Measurements from ENCODE around the gene TMEFF2. TPM values are rescaled to one million over a fixed set of nuclear protein-coding genes. Genes with fewer than 3 reads are reported as not detected.

Gene TMEFF2
- total RNA-seq, 4 donors from 2014 or later = 1.5 TPM; not detected in 3

DNA sequence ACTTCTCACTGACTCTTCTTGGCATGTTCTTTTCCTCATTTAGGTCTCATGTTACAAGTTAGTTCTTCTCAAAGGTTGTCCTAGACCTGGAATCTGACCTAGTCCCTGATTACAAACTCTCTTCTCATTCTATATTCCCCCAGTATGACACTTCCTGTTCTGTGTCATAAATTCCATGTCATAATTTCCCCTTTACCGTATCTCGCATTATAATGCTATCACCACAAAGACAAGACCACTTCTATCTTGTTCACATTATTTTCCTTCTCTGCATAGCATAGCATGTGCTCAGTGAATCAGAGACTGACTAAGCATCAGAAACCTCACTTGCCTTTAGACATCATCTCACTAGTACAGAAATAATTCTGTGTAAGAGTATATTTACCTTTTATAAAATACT lies 284.2 kb downstream of the TMEFF2 start:
- H3K27me3 ChIP-seq = no peaks in the 10 kb centered on the region
- H3K4me1 ChIP-seq = no peaks in the 10 kb centered on the region
- intact Hi-C loops (cut with DNase I; ENCODE audit: low total_unique reads) = no loop called here
- no peak for DNase-seq
- no peak overlapping the region for H3K27ac ChIP-seq
- H3K9me3 ChIP-seq = no peaks in the 10 kb centered on the region
- no peaks in the 10 kb centered on the region for H3K36me3 ChIP-seq
- TF ChIP-seq CTCF (IDR thresholded peaks at IDR 0.05) (no peak), POLR2A (IDR thresholded peaks at IDR 0.05) (no peak)
- no peak overlapping the region for H3K4me3 ChIP-seq

GRCh38 chr2:191908874-191909273 lies 285.9 kb downstream of the TMEFF2 start:
- no peaks in the 10 kb centered on the region for H3K4me1 ChIP-seq
- no peak overlapping the region for H3K27ac ChIP-seq
- no peaks in the 10 kb centered on the region for H3K27me3 ChIP-seq
- no peak for DNase-seq
- intact Hi-C loops (cut with DNase I; ENCODE audit: low total_unique reads) = no loop called here
- H3K9me3 ChIP-seq = no peaks in the 10 kb centered on the region
- H3K36me3 ChIP-seq = no peaks in the 10 kb centered on the region
- no peak overlapping the region for H3K4me3 ChIP-seq
- TF ChIP-seq POLR2A (IDR thresholded peaks at IDR 0.05) (no peak), CTCF (IDR thresholded peaks at IDR 0.05) (no peak)

- no peak for DNase-seq
- Histone ChIP-seq H3K9me3 (no peaks in the 10 kb centered on the region), H3K4me3 (no peak overlapping the region), H3K4me1 (no peaks in the 10 kb centered on the region), H3K27me3 (no peaks in the 10 kb centered on the region), H3K36me3 (no peaks in the 10 kb centered on the region), H3K27ac (no peak overlapping the region)
- TF ChIP-seq CTCF (IDR thresholded peaks at IDR 0.05) (peak in 1 of 4 experiments; percentile 11), POLR2A (IDR thresholded peaks at IDR 0.05) (no peak)
- intact Hi-C loops (cut with DNase I; ENCODE audit: low total_unique reads) = no loop called here
Measured at GRCh38 chr2:191907545-191907944, 287.2 kb downstream of the TMEFF2 start.

DNA sequence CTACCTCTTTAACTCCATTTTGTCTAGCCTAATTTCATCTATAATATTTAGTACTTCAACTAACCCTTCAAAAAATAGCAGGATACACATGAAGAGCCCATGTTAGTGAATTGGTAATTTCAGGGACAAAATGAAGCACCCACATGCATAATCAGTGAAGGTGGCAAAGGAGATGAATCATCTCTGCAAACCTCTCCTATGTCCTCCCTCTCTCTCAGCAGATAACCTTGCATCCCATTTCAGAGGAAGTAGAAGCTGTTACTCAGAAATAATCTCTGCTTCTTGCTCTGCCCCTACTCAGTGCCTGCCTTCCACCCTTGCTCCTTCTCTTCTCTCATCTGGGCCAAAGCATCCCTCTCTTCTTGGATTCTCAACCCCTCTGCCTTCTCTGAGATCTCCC lies 287.6 kb downstream of the TMEFF2 start:
- Histone ChIP-seq H3K27ac (no peak overlapping the region), H3K36me3 (no peaks in the 10 kb centered on the region), H3K4me3 (no peak overlapping the region), H3K27me3 (no peaks in the 10 kb centered on the region), H3K9me3 (no peaks in the 10 kb centered on the region), H3K4me1 (no peaks in the 10 kb centered on the region)
- intact Hi-C loops (cut with DNase I; ENCODE audit: low total_unique reads) = no loop called here
- TF ChIP-seq POLR2A (IDR thresholded peaks at IDR 0.05) (no peak), CTCF (IDR thresholded peaks at IDR 0.05) (no peak)
- DNase-seq = no peak

DNA sequence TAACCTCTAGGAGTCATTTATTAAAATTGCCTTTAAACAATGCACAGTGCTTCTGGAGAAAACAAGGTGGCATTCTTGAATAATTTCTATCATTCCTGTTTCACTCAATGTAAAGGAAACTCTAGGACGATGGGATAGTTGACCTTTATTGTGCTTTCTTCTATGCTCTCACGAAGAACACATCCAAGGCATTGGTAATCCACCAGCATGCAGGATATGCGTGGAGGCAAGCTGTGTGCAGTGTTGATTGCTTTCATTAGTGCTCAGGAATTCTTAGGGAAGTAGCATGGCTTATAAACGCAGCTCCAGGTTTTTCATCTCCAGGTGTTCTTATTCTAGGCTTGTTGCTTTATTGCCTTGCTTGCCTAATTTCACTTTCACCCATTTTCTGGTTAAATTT lies 289.4 kb downstream of the TMEFF2 start:
- Histone ChIP-seq H3K27me3 (no peaks in the 10 kb centered on the region), H3K27ac (no peak overlapping the region), H3K36me3 (no peaks in the 10 kb centered on the region), H3K4me3 (no peak overlapping the region), H3K4me1 (no peaks in the 10 kb centered on the region), H3K9me3 (no peaks in the 10 kb centered on the region)
- no peak for DNase-seq
- TF ChIP-seq CTCF (IDR thresholded peaks at IDR 0.05) (no peak), POLR2A (IDR thresholded peaks at IDR 0.05) (no peak)
- intact Hi-C loops (cut with DNase I; ENCODE audit: low total_unique reads) = no loop called here
